Activated naive CD8-positive, alpha-beta T cell treated with anti-CD3 and anti-CD28 coated beads, Interleukin-2, amount 50 U/mL, for 24 hours (primary cell): Measurements from ENCODE around the gene CBX5.
"Not testable (repeated sequence)": the region's sequence is repeated elsewhere in the genome, so short reads cannot be mapped to it uniquely, and the experiment has no call there.

ENCODE experiments used
- ATAC-seq: fragments of 150-1000 bp; cut with Tn5 transposase; one replicate; pipeline ENCODE4 v1.10.0; 2021
- DNase-seq: peaks from one replicate; pipeline ENCODE4 v3.0.0; 2021
- H3K27ac Mint-ChIP-seq: one replicate; pipeline ENCODE4 v1.8.0; 2021; ENCODE audit warnings: mild to moderate bottlenecking, mixed read lengths
- H3K27me3 Mint-ChIP-seq: one replicate; pipeline ENCODE4 v1.8.0; 2021; ENCODE audit warnings: mixed read lengths
- H3K36me3 Mint-ChIP-seq: one replicate; pipeline ENCODE4 v1.8.0; 2021; ENCODE audit warnings: low read depth, mixed read lengths
- H3K4me1 Mint-ChIP-seq: one replicate; pipeline ENCODE4 v1.8.0; 2021; ENCODE audit warnings: mixed read lengths
- H3K4me3 Mint-ChIP-seq: one replicate; pipeline ENCODE4 v1.8.0; 2021; ENCODE audit warnings: mild to moderate bottlenecking, moderate library complexity, mixed read lengths
- H3K9me3 Mint-ChIP-seq: one replicate; pipeline ENCODE4 v1.8.0; 2021; ENCODE audit warnings: mixed read lengths

The CBX5 gene

DNA sequence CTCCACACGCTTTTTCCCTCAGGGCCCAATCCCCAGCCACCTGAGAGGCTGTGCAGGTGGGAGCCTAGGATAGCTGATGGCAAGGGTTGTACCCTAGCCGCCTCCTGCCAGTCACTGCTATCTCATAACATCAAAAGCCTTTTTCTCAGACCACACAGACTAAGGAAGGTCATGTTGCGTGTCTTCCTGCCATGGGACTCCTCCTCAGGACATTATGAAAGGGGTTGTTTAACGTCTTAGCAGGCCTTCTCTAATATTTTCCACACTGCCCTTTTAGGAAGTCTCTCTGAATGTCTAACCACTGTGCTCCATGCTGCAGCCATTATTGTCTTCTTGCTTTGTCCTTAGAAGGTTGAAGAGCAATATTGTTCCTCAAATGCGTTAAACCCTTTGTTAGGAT, 83.5 kb downstream of the CBX5 start:
- ATAC-seq (no peak), DNase-seq (no peak)
- Mint-ChIP-seq H3K36me3 (no peaks in the 10 kb centered on the region), H3K4me3 (no peak overlapping the region), H3K4me1 (peaks cover 12% of the 10 kb centered on the region), H3K9me3 (no peaks in the 10 kb centered on the region), H3K27ac (no peak overlapping the region), H3K27me3 (peaks cover 72% of the 10 kb centered on the region)

DNA sequence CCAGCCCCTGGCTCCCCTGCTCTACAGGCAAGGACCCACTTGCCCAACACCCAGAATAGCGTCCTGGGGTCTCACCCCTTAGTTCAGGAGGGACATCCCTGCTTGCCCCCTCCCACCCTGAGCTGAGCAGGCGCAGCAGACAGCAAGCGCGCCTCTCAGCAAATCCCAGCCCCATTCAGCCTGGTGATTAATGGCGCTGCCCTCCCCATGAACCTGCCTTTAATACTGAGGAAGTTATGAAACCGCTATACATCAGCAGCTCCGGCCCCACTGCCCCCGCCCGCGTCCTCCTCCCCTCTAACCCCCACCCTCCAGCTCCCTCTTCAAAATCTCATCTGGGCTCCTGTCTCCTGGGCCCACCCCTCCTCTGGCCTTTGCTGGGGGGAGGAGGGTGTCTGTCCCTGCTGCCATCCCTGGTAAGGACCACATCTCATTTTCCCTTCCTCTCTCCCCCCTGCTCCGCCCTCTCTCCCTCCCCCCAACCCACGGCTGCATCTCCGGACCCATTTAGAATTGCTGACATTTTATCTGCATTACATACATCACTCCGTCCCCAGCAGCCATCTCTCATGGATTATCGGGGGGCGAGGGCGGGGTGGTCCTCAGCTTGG, 84.1 kb downstream of the CBX5 start:
- Mint-ChIP-seq H3K27ac (no peak overlapping the region), H3K27me3 (peaks cover 70% of the 10 kb centered on the region), H3K4me1 (peaks cover 14% of the 10 kb centered on the region), H3K4me3 (no peak overlapping the region), H3K9me3 (no peaks in the 10 kb centered on the region), H3K36me3 (no peaks in the 10 kb centered on the region)
- no peak for DNase-seq
- ATAC-seq = no peak

DNA sequence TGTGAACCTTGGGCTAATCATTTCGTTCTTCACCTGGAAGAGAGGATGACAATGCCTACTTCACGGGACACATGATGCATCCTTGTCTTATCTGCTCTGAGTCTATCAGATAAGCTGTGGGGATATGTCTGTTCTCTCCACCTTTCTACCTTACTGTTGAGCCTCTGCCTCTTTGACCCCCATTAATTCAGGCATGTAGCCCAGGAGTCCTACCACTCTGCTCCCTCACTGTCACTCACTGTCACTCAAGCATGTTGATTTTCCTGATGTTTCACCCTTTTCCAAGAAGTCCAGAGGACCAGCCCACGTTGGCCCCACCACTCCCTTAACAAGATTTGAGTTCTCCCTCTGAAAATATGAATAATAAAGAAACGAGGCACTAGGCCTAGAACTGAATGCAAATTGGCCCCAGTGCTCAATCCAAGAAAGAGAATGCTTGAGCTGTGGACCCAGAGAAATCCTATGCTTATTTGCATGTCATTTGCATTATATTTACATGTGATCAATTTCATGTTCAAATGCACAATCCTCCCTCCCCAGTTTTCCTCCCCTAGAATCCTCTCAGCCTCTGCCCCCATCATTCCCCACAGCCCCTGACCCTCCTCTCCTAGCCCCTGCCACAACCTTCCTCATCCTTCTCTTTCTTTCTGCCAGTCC, 84.7 kb downstream of the CBX5 start:
- H3K9me3 Mint-ChIP-seq = no peaks in the 10 kb centered on the region
- no peak overlapping the region for H3K27ac Mint-ChIP-seq
- DNase-seq (no peak), ATAC-seq (no peak)
- H3K4me1 Mint-ChIP-seq = peaks cover 14% of the 10 kb centered on the region
- no peaks in the 10 kb centered on the region for H3K36me3 Mint-ChIP-seq
- H3K4me3 Mint-ChIP-seq = no peak overlapping the region
- H3K27me3 Mint-ChIP-seq = peaks cover 68% of the 10 kb centered on the region

DNA sequence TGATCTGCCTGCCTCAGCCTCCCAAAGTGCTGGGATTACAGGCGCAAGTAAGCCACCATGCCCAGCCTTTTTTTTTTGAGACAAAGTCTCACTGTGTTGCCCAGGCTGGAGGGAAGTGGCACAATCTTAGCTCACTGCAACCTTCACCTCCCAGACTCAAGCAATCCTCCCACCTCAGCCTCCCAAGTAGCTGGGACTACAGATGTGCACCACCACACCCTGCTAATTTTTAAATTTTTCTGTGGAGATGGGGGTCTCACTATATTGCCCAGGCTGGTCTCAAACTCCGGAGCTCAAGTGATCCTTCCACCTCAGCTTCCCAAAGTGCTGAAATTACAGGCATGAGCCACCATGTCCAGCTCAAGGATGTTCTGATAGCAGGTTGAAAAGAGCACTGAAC, 85.3 kb downstream of the CBX5 start:
- H3K36me3 Mint-ChIP-seq, H3K4me3 Mint-ChIP-seq, DNase-seq, ATAC-seq, H3K27ac Mint-ChIP-seq, H3K9me3 Mint-ChIP-seq: not testable (repeated sequence)
- H3K4me1 Mint-ChIP-seq = peaks cover 14% of the 10 kb centered on the region
- peaks cover 64% of the 10 kb centered on the region for H3K27me3 Mint-ChIP-seq

DNA sequence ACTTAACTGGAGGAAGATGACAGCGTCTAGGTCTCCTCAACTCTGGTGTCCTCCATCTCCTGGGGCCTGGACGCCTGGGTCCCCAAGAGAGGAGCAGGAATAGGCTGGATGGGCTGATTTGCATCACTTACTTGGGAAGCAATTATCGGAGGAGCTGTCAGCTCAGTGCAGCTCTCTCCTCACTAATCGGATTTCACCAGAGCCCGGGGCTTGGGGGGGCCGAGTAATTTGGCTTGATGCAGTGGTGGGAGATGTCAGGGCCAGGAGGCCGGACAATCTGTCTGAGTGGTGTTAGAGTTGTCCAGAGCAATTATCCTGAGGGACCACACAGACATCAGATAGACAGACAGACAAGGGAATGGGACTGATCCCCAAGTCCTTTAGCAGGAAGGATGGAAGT, 86.5 kb downstream of the CBX5 start:
- no peak overlapping the region for H3K27ac Mint-ChIP-seq
- H3K36me3 Mint-ChIP-seq = no peaks in the 10 kb centered on the region
- no peak for DNase-seq
- H3K4me1 Mint-ChIP-seq = peaks cover 19% of the 10 kb centered on the region
- H3K4me3 Mint-ChIP-seq = no peak overlapping the region
- peaks cover 58% of the 10 kb centered on the region for H3K27me3 Mint-ChIP-seq
- no peak for ATAC-seq
- no peaks in the 10 kb centered on the region for H3K9me3 Mint-ChIP-seq

DNA sequence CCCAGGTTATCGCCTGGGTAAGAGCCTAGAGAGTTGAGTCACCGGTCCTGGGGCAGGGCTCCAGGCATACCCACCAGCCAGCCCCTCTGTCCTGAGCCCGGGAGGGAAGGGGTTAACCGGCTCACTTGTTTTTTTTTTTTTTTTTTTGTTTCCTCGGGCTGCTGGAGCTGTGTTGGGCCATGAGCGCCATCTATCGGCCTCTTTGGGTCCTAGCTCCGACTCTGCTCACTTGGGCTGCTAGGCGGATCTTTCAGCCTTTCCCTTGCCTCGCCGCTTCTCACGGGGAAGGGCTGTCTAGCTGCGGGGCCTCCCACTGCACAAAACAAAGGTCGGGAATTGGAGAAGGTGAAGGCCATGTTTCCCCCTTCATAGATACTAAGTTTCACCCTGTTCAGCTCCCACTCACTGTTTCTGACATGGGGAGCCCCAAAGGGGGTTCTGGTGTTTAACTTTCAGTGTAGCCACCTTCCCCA, 88.3 kb downstream of the CBX5 start:
- ATAC-seq (peak; percentile 18), DNase-seq (peak; percentile 79)
- Mint-ChIP-seq H3K4me1 (peaks cover 21% of the 10 kb centered on the region), H3K27ac (no peak overlapping the region), H3K9me3 (no peaks in the 10 kb centered on the region), H3K4me3 (no peak overlapping the region), H3K36me3 (peaks cover 2% of the 10 kb centered on the region), H3K27me3 (peaks cover 42% of the 10 kb centered on the region)

DNA sequence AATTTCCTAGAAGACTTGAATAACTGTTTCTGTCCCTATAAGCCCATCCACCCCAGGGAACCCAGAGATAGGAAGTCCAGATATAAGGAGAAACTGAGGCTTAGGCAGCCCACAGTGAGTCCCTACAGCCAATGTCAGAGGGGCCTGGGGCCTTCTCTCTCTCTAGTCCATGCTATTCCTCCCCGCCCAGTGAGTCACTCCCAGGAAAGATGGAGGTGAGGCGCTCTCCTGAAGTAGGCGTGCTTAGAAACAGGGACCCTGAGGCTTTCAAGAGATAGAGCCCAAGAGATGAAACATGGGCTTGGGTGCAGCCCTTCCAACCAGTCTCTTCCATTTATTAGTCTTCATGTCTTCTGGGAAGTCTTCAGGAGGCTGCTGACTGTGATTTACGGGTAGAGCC, 88.8 kb downstream of the CBX5 start:
- Mint-ChIP-seq H3K27ac (no peak overlapping the region), H3K4me1 (peaks cover 18% of the 10 kb centered on the region), H3K9me3 (no peaks in the 10 kb centered on the region), H3K36me3 (peaks cover 2% of the 10 kb centered on the region), H3K4me3 (no peak overlapping the region), H3K27me3 (peaks cover 38% of the 10 kb centered on the region)
- ATAC-seq (no peak), DNase-seq (no peak)

DNA sequence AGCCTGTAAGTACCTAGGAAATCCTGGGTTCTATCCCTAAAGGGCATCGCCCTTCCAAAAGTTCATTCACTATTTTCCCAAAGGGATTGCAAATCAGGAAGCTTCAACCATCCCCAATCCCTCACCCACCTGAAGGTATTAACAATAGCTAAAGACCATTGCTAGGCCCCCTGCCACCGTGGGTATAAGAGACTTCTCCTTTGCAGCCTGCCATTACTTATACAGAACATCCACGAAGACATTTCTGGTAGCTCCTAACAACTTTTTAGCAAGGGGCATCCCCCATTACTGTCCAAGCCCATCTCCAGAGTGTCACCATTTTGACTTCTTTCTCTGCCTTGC, 90.8 kb downstream of the CBX5 start:
- H3K9me3 Mint-ChIP-seq = no peaks in the 10 kb centered on the region
- H3K36me3 Mint-ChIP-seq = peaks cover 2% of the 10 kb centered on the region
- H3K27me3 Mint-ChIP-seq = peaks cover 24% of the 10 kb centered on the region
- ATAC-seq = no peak
- peak overlapping the region; percentile 83 for H3K4me3 Mint-ChIP-seq
- peaks cover 15% of the 10 kb centered on the region for H3K4me1 Mint-ChIP-seq
- no peak for DNase-seq
- peak overlapping the region; percentile 49 for H3K27ac Mint-ChIP-seq

DNA sequence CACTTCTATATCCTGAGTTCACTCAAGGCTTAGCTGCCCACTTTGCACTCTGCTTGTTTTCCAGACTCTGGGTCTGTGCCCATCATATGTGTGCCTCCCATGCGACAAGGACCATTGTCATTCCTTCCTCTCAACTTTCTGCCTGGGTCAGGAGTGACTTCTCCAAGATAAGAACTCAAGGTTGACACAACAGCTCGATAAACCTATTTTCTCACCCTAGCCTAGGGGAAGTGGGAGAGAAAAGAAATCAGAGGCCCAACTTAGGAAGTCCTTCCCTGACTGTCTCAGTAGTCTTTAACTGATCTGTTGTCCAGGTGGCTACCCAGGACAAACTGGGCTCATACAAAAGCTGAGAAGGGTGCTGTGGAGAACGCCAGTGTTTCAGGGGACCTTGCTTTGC, 92.8 kb downstream of the CBX5 start:
- Mint-ChIP-seq H3K27ac (no peak overlapping the region), H3K9me3 (no peaks in the 10 kb centered on the region), H3K4me1 (peaks cover 15% of the 10 kb centered on the region), H3K4me3 (peak overlapping the region; percentile 77), H3K27me3 (peaks cover 6% of the 10 kb centered on the region), H3K36me3 (peaks cover 2% of the 10 kb centered on the region)
- ATAC-seq = no peak
- no peak for DNase-seq

DNA sequence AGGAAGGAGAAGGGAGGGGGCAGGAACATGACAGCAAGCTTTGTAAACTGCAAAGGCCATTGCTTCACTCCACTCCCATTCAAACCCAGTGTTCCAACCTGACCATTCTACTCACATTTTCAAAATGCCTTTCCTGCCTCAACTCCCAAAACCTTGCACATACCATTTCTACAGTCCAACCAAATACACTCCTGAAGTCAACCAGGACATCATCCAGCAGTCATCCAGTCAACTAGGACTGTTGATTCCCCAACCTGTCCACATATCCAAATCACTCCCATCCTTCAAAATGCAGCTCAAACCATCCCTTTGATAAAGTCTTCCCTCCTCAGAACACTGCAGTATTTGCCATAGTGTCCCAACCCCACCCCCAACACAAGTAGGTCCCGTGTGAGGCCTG, 94.0 kb downstream of the CBX5 start:
- ATAC-seq (no peak), DNase-seq (no peak)
- Mint-ChIP-seq H3K27me3 (peaks cover 3% of the 10 kb centered on the region), H3K27ac (no peak overlapping the region), H3K9me3 (no peaks in the 10 kb centered on the region), H3K36me3 (peaks cover 2% of the 10 kb centered on the region), H3K4me3 (no peak overlapping the region), H3K4me1 (peaks cover 10% of the 10 kb centered on the region)

DNA sequence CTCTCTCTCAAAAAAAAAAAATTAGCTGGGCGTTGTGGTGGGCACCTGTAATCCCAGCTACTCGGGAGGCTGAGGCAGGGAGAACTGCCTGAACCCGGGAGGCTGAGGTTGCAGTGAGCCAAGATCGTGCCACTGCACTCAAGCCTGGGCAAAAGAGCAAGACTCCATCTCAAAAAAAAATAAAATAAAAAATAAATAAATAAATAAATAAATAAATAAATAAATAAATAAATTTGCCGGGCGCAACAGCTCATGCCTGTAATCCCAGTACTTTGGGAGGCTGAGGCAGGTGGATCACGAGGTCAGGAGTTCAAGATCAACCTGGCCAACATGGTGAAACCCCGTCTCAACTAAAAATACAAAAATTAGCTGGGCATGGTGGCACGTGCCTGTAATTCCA, 94.6 kb downstream of the CBX5 start:
- H3K27me3 Mint-ChIP-seq, H3K9me3 Mint-ChIP-seq, H3K36me3 Mint-ChIP-seq, H3K27ac Mint-ChIP-seq, DNase-seq, H3K4me3 Mint-ChIP-seq, H3K4me1 Mint-ChIP-seq, ATAC-seq: not testable (repeated sequence)

DNA sequence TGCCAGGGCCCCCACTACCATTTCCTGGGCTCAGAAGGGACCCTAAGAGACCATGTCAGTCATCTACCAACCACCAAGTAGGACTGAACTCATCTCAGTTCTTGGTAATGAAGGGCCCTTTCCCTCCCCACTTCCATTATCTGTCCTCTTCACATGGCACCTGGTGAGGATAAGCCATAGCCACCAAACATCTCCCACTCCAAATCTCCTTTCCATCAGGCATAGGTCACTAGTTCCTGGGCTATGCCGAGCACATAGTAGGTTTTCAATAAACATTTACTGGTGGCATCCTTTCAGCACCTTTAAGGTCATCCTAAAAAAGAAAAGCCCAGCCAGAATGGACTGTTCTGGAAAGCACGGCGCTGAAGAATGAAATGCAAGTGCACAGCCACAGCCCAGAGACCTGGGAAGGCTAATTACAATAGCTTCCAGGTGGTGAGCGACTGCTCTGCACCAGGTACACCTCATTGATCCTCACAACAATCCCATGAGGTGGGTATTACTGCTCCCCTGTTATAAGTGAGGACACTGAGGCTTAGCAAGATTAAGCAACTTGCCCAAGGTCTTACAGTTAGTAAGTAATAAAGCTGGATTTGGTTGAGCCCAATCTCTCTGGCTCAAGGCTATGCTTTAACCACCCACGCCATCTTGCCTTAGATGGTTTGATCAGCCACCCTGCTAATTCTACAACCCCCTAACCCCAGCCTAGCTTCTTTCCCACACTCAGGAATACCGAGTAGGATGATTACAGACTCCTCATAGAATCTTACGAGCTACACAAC, 95.7 kb downstream of the CBX5 start:
- no peak overlapping the region for H3K4me3 Mint-ChIP-seq
- ATAC-seq (no peak), DNase-seq (no peak)
- peaks cover 7% of the 10 kb centered on the region for H3K4me1 Mint-ChIP-seq
- H3K27ac Mint-ChIP-seq = no peak overlapping the region
- H3K36me3 Mint-ChIP-seq = peaks cover 2% of the 10 kb centered on the region
- H3K27me3 Mint-ChIP-seq = no peaks in the 10 kb centered on the region
- no peaks in the 10 kb centered on the region for H3K9me3 Mint-ChIP-seq

DNA sequence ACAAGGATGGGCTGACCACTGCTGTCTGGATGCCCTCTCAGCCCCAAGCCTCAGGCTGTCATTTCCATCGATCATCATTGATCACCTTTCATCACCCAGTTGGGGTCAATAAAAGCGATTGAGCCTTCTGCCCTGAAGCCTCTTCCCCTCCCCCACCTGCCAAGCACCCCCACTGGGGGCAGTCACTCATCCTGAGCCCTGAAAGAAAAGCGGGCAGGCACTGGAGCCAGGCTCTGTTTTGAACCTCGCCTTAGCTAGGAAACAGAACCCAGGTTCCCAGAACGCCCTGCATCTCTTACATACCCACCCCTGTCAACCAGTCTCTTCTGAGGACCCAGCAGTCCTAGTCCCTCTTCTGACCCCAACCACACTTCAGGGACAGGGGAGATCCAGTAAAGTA, 96.9 kb downstream of the CBX5 start:
- no peaks in the 10 kb centered on the region for H3K27me3 Mint-ChIP-seq
- no peak for ATAC-seq
- H3K36me3 Mint-ChIP-seq = peaks cover 2% of the 10 kb centered on the region
- no peak for DNase-seq
- H3K4me3 Mint-ChIP-seq = no peak overlapping the region
- H3K9me3 Mint-ChIP-seq = no peaks in the 10 kb centered on the region
- no peak overlapping the region for H3K27ac Mint-ChIP-seq
- peaks cover 5% of the 10 kb centered on the region for H3K4me1 Mint-ChIP-seq

DNA sequence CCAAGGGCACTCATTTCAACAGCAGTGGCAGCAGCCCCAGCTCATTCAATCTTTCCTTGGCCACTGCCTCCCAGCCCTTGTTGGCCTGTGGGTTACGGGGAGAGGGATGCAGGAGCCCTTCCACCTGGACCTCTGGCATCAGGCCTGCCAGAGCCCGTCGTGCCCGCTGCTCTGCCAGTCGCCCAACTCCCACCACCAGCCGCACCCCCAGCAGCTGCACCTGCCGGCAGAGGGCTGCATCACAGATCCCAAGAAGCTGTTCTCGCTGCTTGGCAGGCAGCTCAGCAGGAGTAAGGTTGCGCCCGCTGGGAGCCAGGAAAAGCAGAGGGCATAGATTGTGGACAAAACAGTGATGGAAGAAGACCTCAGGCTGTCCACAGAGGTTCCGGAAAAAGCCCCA, 97.8 kb downstream of the CBX5 start:
- Mint-ChIP-seq H3K4me3 (no peak overlapping the region), H3K27me3 (no peaks in the 10 kb centered on the region), H3K9me3 (no peaks in the 10 kb centered on the region), H3K4me1 (no peaks in the 10 kb centered on the region), H3K27ac (no peak overlapping the region), H3K36me3 (peaks cover 2% of the 10 kb centered on the region)
- DNase-seq (no peak), ATAC-seq (no peak)
